Measurements from ENCODE around the gene TGFB1I1.

- TF ChIP-seq CTCF (IDR thresholded peaks at IDR 0.05; ENCODE audit: low read depth, low read length, poor library complexity, severe bottlenecking) (no peak), EZH2phosphoT487 (IDR thresholded peaks at IDR 0.05; ENCODE audit: borderline replicate concordance, low read length) (no peak)
These were observed 9.8 kb upstream of the TGFB1I1 start for GRCh38 chr16:31461921-31462804.
